ENCODE measurements around the gene GPR32.

DNA sequence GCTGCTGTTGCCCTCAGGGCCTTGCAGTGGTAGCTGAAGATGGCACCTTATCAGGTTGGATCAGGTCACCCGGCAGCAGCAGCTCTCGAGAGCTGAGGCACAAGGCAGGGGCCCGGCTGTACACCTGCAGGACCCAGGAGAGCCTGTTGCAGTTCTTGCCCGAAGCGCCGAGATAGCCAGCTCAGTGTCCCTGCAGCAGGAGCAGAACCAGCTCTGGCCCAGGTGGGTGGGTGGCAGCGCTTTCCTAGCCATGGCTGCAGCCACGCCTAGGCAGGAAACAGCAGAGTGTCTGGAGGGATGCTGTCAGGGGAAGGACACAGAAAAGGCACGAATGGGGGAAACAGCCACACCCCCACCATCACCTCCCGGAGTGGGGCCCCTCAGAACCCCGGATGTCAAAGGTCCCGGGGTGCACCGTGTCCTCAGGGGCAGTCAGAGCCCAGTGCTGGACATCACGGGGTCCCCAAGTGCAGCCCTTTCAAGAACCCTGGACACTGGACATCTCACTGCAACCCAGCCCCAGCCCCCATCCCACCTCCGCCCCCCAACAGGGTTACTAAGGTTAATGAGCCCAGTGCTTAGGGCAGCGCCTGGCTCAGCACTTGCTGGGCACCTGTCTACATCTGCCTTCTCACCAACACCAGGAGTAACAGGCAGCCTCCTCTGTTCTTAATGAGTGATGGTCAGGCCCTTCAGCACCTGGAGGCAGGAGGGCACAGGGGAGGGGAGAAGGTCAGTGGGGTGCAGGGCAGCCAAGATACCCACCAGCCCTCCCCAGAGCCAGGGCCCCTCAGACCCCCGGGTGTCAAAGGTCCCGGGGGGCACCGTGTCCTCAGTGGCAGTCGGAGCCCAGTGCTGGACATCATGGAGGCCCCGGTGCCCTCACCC lies 28.6 kb downstream of the GPR32 start:
- TF ChIP-seq, protein P1, sequence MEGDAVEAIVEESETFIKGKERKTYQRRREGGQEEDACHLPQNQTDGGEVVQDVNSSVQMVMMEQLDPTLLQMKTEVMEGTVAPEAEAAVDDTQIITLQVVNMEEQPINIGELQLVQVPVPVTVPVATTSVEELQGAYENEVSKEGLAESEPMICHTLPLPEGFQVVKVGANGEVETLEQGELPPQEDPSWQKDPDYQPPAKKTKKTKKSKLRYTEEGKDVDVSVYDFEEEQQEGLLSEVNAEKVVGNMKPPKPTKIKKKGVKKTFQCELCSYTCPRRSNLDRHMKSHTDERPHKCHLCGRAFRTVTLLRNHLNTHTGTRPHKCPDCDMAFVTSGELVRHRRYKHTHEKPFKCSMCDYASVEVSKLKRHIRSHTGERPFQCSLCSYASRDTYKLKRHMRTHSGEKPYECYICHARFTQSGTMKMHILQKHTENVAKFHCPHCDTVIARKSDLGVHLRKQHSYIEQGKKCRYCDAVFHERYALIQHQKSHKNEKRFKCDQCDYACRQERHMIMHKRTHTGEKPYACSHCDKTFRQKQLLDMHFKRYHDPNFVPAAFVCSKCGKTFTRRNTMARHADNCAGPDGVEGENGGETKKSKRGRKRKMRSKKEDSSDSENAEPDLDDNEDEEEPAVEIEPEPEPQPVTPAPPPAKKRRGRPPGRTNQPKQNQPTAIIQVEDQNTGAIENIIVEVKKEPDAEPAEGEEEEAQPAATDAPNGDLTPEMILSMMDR (IDR thresholded peaks at IDR 0.05; ENCODE audit: control extremely low read depth in 1 of 3, insufficient read depth in 1 of 3, low read depth in 1 of 3, low read length in 3 of 3), result no peak
- TF ChIP-seq GABPA (IDR thresholded peaks at IDR 0.05; ENCODE audit: borderline replicate concordance, insufficient read depth, low read length), result no peak
